DOHH2 (cell line): ENCODE results near the gene SF3A2.

ENCODE experiments used
- EZH2phosphoT487 ChIP-seq: fragments of 200-600 bp; sonication (generic); IDR thresholded peaks from 2 replicates; pipeline ENCODE4 v1.6.1; 2017; ENCODE audit warnings: borderline replicate concordance, mild to moderate bottlenecking, antibody characterized with exemption, low read length, moderate library complexity, mixed read lengths
- TF ChIP-seq, protein P1 (sequence below): fragments of 200-600 bp; sonication (generic); IDR thresholded peaks from one replicate; pipeline ENCODE4 v1.5.1; 2014; ENCODE audit warnings: antibody characterized with exemption, mild to moderate bottlenecking, low read depth, low read length; ENCODE audit not compliant: poor library complexity, severe bottlenecking

GRCh38 chr19:2193807-2194206 is 42.8 kb upstream of the SF3A2 start:
- TF ChIP-seq, protein P1, sequence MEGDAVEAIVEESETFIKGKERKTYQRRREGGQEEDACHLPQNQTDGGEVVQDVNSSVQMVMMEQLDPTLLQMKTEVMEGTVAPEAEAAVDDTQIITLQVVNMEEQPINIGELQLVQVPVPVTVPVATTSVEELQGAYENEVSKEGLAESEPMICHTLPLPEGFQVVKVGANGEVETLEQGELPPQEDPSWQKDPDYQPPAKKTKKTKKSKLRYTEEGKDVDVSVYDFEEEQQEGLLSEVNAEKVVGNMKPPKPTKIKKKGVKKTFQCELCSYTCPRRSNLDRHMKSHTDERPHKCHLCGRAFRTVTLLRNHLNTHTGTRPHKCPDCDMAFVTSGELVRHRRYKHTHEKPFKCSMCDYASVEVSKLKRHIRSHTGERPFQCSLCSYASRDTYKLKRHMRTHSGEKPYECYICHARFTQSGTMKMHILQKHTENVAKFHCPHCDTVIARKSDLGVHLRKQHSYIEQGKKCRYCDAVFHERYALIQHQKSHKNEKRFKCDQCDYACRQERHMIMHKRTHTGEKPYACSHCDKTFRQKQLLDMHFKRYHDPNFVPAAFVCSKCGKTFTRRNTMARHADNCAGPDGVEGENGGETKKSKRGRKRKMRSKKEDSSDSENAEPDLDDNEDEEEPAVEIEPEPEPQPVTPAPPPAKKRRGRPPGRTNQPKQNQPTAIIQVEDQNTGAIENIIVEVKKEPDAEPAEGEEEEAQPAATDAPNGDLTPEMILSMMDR, result no peak
- TF ChIP-seq EZH2phosphoT487, result no peak
